HG03135 (cell line): ENCODE results near the gene AMFR.

Experiments used
- ATAC-seq: cut with Tn5 transposase; IDR thresholded peaks from one replicate; pipeline ENCODE4 v1.9.1; 2021; ENCODE audit warnings: mild to moderate bottlenecking, moderate library complexity; ENCODE audit not compliant: unreplicated experiment

Gene AMFR

DNA sequence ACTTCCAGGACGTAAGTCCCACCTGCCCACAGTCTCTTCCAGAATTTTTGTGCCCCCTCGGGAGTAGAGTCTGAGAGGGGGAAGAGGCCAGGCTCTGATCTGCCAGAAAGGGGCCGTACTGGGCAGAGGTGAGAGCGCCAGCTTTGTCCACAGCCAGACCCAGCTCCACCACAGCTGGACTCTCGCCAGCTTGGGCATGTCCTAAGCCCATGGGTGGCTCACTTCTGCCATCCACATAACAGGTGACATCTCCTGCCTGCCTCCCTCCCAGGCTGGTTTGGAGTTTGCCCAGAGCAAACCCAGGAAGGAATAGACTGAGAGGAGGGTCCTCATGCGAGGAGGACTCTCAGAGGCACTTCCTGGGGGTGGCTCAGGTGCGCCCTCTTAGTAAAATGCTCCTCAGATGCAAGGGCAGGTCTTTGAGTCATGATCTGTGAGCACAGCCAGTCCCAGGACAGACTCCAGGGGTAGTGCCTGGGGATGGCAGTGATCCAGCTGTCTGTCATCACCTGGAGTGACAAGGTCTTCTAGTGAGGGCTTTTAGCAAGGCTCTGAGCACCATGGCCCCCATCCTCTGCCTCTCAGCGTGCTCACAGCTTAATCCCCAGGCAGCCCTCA, 89.2 kb downstream of the AMFR start:
- ATAC-seq: no peak

DNA sequence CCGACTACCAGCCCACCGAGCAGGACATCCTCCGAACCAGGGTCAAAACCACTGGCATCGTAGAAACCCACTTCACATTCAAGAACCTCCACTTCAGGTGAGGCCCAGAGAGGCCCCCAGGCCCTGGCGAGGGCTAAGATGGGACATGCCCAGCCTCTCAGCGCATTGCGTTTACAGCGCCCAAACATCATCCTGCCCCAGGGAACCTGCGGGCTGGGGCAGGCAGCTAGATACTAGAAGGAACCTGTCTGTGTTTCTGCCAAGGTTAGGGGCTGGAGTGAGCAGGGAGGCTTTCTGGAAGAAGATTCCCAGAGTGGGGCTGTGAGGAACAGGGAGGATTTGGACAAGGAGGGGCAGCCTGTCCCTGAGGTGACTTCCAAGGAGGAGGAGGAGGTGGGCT, 90.6 kb downstream of the AMFR start:
- ATAC-seq: no peak

DNA sequence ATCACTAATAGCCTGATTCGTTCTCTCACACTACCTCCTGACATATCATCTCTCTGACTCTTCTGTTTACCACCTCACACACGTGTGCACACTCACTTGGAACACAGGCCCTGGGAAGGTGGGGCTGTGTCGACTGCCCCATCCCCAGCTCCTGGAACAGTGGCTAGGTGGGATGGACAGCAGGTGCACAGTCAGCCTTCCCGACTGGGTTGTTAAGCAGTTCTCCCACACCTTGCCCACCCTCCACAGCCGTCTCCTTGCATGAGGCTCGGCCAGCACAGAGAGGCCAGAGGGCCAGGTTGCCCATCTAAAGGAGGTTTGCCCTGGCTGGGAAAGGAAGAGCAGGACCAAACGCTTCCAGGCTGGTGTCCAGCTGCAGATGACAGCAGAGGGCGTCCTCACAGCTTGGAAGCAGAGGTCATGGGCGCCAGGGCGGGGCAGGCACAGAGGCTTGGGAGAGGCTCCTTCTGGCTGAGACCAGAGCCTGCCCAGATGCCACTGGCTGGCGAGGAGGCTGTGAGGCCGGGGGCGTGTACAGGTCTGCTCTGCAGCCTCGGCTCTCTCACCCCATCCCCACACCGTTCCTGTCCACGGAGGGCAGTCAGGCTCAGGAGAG, 92.8 kb downstream of the AMFR start:
- no peak for ATAC-seq

DNA sequence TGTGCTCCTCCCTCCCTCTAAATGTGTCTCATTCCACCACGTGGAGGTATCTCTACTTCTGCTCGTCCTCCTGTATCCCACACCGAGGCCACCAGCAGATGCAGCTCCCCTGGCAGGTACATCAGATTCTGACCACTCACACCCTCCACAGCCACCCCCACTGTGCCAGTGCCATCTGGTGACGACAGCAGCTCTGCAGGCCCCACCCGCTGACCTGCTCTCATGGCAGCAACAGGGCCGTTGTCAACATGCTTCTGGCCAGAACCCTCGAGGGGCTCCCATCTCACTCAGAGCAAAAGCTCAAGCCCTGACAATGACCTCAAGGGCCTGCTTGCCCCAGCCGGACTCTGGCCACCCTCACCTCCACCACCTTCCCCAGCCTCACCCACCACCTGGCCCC, 93.4 kb downstream of the AMFR start:
- no peak for ATAC-seq

DNA sequence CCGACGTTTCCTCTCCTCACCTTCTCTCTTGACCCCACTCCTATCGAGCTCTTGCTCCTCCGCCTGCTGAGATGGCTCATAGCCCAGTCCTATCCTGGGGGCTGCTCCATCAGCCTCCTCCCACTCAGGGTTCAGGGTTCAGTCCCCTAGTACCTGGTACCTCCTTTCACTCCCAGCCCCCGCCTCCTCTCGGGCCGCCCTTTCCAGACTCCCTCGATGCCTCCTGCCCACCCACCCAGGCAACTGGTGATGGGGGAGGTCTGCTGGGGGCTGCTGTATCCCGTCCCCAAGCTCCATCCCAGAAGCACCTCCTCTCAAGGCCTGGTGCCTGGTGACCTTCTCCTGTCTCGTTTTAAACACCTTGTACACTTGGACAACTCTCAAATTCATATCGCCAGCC, 93.9 kb downstream of the AMFR start:
- ATAC-seq: no peak

DNA sequence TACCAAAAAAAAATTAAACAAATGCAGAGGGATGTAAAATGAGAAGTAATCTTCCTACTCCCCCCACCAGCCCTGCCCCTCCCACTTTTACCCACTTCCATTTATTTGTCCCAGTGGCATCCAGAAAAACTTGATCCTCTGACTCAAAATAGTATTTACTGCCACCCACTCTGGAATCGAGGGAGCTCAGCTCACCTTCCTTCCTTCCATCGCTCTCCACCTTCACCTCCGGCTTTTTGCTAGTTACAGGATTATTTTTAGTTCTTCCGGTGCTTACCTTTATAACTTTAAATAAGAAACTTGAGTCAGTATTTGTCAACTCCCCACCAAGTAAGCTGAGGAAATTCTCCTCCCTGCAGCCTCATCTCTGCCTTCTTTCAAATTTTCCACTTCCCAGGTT, 94.9 kb downstream of the AMFR start:
- no peak for ATAC-seq

DNA sequence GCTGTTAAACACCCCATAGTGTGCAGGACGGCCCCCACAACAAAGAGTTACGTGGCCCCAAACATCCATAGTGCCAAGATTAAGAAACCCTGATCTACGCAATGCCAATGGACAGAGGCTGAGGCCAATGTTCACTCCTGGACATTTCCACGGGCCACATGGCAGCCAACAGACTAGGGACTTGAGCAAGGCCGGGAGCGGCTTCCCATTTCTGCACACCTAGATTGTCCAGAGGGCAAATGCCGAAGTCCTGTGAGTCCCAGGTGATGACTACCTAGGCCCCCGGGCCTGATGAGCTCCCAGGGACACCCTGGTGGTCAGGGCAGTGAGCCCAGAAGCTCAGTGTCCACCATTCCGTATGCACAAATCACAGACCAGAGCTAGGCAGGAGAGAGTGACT, 95.5 kb downstream of the AMFR start:
- ATAC-seq: no peak

DNA sequence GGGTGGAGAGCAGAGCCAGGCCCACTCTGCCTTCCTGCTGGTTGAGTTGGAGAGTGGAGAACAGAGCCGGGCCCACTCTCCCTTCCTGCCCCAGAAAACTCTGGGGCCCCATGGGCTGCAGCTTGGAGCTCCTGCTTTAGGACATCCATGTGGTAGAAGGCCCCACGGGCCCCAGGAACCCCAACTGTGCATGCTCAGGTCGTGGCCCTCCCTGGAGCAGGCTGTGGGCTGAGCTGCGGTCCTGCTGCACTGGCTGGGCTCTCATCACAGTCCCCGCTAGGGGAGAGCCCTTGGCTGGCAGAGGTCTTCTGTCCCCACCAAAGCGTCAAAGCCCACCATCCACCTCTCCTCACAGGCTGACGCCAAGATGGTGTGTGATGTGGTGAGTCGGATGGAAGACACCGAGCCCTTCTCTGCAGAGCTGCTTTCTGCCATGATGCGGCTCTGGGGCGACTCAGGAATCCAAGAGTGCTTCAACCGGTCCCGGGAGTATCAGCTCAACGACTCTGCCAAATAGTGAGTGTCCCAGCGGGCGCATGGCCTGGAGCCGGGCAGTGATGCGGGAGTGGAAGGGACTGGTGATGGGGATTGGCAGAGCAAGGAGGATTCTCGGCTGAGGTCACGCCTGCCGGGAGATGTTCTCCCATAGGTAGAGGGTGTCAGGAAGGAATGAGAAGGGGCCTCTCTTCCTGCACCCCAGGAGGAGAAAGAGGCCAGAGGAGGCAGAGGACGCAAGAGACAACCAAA, 96.9 kb downstream of the AMFR start:
- ATAC-seq: no peak

DNA sequence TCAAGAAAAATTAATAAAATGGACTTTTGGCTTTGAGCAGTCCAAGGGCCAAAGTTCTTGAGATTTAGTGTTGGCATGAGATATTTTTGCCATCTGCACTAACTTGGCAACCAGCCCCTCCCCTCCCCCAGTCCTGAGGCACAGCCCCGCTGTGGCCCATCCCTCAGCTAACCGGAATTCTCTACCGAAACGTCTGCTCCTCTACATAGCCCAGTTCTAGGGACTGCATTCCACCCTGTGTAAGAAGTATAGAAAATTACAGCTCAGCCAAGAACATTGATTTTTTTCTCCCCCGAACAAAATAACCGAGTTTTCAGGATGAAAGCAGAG, 97.5 kb downstream of the AMFR start:
- ATAC-seq: no peak

DNA sequence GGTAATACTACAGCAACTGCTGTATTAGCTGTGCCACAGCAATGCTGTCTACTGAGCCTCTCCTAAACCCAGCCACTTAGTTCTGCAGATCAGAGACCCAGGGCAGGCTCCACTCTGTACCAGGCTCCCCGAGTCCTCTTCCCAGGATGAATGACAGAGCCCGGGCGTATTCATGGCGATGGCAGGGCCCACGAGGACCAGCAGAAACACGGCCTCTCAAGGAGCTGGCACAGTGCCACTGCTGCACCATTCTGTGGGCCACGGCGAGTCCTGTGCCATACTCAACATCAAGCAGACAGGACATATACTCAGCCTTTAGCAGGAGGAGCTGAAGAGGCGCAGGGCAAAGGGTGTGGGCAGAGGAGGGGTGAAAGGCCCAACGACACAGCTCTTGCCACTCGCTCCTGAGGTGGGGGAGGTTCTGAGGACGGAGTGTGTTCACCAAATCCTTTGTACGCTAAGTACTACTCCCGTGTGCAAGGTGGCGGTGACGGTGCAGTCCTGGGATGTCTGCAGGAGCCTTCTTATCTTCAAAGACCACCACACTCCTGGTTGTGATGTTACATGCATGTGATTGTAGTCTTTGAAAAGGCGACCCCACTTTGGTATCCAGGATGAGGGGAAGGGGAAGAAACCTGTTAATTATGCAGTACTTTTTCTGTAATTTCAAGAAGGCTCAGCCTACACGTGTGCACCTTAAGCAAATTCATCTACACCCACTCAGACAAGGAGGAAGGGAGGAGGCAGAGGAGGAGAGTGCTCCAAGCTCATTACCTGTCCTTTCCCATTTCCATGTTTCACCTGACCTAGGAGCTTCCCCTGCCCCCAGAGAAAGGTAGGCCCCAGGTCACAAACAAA, 98.0 kb downstream of the AMFR start:
- ATAC-seq: no peak

DNA sequence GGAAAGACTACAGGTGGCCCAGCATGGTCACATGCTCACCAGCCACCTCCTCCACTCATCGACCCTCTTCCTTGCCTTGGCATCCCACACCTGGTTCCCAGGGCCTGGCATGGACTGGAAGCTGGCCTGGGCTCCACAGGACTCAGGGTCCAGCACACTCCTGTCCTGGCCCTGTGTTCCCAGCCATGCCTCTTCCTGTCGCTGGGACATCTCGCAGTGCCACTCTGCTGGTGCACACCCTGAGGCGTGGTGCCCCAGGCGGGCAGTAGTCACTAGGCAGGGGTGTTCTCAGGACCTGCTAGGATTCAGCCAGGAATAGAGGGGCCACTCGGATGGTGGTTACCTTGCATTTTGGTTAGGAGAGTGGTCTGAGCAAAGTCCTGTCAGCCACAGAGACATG, 99.4 kb downstream of the AMFR start:
- ATAC-seq: no peak

DNA sequence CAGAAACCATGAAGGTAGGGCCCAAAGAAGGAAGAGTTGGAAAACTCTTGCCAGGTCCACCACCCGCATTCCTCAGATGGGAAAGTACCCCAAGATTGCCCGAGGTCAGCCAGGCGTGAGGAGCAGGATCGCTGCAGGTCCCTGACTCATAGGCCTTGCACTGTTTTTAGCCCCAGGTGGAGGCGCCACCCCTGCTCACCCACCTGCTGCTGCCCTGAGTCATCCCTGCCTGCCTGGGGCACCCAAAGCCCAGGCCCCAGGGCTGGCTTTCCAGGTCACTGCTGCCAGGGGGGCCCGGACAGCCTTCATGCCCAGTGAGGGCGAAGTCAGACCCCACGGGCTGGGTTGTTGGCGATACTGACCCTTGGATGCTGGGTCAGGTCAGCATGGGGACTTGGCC, 100.9 kb downstream of the AMFR start:
- no peak for ATAC-seq

DNA sequence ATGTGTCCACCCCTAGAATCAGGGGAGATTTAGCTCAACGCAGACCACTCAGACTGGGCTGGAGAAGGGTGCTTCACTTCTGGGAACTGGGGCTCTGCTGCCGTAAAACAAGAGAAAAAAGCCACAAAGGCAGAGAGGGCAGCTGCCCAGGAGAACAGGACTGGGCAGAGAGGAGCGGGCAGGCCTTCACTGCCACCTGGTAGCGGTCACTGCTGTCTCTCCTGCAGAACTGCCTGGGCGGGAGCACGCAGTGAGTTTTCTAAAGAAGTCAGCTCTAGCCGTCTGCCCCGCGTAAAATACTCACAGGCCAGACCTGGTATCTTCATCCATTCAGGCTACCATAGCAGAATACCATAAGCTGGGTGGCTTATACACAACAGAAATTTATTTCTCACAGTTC, 103.8 kb downstream of the AMFR start:
- ATAC-seq: no peak

DNA sequence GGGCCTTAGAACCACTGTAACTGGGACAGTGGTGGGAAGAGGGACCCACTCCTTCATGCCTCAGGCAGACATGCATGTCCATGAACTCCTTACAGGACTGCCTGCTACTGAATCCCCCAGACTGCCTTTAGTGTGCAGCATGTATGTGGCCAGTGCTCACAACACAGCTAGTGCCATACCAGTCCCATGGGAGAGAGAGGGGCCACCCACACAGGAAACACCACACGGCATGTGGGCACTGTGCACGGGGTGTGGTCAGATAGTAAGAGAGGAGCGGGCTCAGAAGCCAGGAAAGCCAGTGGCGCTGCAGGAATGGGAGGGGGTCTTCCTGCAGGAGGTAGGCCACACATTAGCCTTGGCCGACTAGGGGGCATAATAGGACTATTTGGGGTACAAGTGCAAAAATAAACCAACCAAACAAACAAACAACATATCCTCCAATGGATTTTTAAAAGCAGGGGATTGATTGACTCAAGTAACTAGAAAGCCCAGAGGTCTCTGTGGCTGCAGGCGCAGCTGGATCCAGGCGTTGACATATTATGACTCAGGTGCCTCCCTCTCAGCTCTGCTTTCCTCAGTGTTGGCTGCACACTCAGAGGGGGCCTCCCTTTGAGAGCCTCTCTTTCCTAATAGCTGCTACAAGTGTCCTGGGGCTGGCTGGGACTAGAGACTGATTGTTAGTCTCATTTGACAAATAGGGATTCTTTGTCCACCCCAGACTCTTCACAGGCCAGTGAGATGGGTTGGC, 104.4 kb downstream of the AMFR start:
- ATAC-seq: no peak

DNA sequence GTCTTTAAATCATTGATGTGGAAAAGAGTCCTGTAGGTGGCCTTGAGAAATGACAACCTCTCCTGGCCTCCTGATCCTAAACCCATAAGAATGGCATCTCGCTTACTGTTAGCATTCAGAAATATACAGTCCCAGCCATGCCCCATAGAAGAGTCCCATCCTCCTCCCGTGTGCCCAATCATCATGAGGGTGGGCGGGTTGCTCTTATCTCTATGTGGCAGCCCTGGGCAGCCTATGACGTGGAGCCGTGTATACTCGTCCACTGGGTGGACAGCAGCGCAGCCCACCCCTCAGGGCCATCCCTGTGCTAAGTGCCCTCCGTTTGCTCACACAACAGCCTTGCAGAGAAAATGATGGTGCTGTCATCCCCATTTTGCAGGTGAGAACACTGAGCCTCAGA, 105.3 kb downstream of the AMFR start:
- ATAC-seq: no peak

DNA sequence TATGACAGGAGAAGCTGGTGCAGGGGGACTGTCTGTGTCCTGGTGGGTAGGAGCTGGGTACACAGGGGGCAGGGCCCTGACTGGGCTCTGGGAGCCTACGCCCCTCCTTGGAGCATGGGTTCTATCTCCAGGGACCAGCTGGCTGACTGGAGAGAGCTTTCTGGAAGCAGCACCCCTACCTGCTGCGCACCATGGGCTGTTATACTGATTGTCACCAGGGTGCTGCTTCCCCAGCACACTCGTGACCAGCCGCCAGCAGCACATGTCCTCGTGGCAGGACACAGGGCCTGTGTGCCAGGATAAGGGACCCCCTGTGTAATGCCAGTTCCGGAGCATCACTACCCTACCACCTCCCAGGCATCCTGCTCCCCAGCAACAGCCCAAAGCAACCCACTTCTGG, 106.0 kb downstream of the AMFR start:
- no peak for ATAC-seq

DNA sequence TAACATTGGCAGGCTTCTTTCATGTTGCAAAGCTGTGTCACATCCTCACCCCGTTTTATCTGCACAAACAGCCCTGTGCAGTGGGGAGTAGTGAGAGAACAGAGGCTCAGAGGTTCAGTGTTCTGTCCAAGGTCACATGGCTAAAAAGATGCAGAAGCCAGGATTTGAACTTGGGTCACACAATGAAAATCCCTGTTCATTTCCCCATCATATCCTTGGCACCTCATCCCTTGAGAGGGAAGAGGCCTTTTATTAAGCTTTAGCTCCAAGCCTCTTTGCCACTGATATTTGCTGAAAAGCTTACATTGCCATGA, 106.6 kb downstream of the AMFR start:
- no peak for ATAC-seq

DNA sequence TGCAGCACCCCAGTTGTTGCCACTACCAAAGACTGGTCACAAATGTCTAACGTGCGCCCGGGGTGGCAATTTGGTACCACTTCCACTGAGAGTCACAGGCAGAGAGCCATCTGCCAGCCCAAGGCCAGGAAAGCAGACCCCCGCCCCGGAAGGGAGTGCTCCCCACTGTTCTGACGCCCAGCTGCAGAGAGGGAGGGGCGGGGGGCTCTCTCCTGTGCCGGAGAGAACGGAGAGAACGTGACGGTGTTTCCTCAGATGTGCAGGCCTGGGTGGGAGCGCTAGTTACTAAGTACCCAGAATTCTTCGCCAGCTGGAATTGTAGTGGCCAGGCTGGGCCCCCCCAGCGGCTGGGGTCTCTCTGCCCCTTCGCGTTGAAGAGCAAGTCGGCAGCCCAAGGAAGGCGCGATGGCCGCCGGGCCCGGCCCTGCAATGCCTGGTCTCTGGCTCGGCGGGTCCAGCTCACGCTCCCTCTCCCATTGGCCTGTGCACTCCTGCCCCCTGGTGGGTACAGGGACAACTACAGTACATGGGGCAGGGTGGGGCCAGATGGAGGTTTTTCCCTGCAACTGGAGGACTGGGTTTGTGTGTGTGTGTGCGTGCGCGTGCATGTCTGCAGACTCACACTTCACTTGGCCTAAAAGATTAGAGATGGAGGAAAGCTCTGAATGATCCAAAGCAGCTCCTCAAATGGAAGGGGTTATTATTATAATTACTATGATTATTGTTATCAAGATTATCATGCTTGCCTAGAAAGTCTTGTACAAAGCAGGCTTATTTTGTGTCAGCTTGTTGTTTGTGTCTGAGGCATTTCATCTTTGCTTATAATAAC, 107.1 kb downstream of the AMFR start:
- peak; percentile 95 for ATAC-seq

DNA sequence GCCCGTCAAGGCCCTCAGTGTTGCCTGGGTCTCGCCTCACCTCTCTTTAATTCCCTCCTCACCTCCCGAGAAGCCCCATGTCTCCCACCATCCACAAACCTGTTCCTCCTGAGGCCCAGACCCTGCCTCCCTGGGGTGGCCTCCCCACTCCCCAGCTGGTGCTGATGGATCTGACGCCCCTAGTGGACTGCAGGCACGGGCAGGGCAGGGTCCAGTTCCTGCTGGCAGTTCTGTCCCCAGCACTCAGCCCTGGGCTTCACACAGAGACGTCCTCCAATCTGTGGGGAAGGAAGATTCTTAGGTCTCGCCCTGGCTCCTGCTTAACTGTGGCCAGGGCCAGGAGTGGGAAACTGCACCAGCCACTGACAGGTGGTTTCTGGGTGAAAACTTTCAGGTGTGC, 108.8 kb downstream of the AMFR start:
- no peak for ATAC-seq

DNA sequence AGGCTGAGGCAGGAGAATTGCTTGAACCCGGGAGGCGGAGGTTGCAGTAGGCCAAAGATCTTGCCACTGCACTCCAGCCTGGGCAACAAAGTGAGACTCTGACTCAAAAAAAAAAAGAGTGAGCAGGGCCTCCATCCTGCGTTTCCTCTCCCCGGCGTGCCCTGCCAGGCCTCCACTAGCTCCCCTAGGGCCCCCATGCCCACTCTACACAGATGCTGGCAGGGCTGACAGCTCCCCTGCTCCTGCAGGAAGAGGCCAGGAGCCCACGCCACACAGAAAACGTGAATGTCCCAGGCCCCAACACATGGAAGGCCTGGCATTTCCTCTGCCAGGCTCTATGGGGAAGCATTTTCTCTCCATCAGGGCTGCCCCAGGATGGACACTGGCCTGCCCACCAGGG, 109.4 kb downstream of the AMFR start:
- ATAC-seq: no peak
